Measurements from ENCODE around the gene RINT1.

Gene RINT1

GRCh38 chr7:105531792-105532671 lies at the start of gene RINT1:
Gene RINT1, plus strand, starts transcription at chr7:105532201. Its CDS starts 115 bp downstream, at chr7:105532316.
- Histone ChIP-seq H4K20me1 (peaks cover 0 to 35% (median 6%) of the 10 kb centered on the region in 11 experiments; a peak in 10 of 22 replicates), H3K27me3 (no peaks in the 10 kb centered on the region), H3K9me3 (replicated peaks in 1 of 11) (no peaks in the 10 kb centered on the region), H3K27ac (peak within 1 kb of the TSS; percentile 79 to 91 (median 85)), H3K9ac (peak within 1 kb of the TSS; percentile 87 to 96 (median 91)), H3K4me1 (peaks cover 17 to 29% (median 22%) of the 10 kb centered on the region in 10 experiments), H3K4me2 (peak within 1 kb of the TSS; percentile 80 to 97 (median 87)), H3K36me3 (peaks cover 13 to 40% (median 23%) of the 10 kb centered on the region in 11 experiments), H3K4me3 (peak within 1 kb of the TSS; percentile 80 to 97 (median 86))
- no peak for TF ChIP-seq Cebpa-rat (IDR thresholded peaks at IDR 0.05)

GRCh38 chr7:105487579-105488571 lies 44.1 kb upstream of the RINT1 start:
- TF ChIP-seq Cebpa-rat (IDR thresholded peaks at IDR 0.05) = no peak
- no peaks in the 10 kb centered on the region for H3K4me1 ChIP-seq
- H4K20me1 ChIP-seq = 0 out of 22 replicates have a peak, but pooled peaks cover 0 to 4% (median 0%) of the 10 kb centered on the region in 11 experiments
- no peak overlapping the region for H3K27ac ChIP-seq
- no peaks in the 10 kb centered on the region for H3K27me3 ChIP-seq
- H3K4me2 ChIP-seq = no peak overlapping the region
- H3K4me3 ChIP-seq = no peak overlapping the region
- no peaks in the 10 kb centered on the region for H3K9me3 ChIP-seq (replicated peaks in 1 of 11)
- H3K9ac ChIP-seq = no peak overlapping the region; a peak in 1 of 22 replicates
- peaks cover 13 to 84% (median 48%) of the 10 kb centered on the region in 11 experiments for H3K36me3 ChIP-seq

GRCh38 chr7:105489409-105489808 lies 42.6 kb upstream of the RINT1 start:
- Histone ChIP-seq H3K27ac (no peak overlapping the region), H4K20me1 (0 out of 22 replicates have a peak, but pooled peaks cover 0 to 4% (median 0%) of the 10 kb centered on the region in 11 experiments), H3K9ac (peak overlapping the region in 1 of 11 experiments; percentile 10; a peak in 1 of 22 replicates), H3K4me2 (no peak overlapping the region), H3K4me3 (no peak overlapping the region), H3K36me3 (peaks cover 13 to 81% (median 50%) of the 10 kb centered on the region in 11 experiments), H3K4me1 (no peaks in the 10 kb centered on the region), H3K27me3 (no peaks in the 10 kb centered on the region), H3K9me3 (replicated peaks in 1 of 11) (no peaks in the 10 kb centered on the region)
- TF ChIP-seq Cebpa-rat (IDR thresholded peaks at IDR 0.05) = no peak

- Histone ChIP-seq H3K9me3 (replicated peaks in 1 of 11) (no peaks in the 10 kb centered on the region), H3K4me3 (no peak overlapping the region), H4K20me1 (0 out of 22 replicates have a peak, but pooled peaks cover 0 to 4% (median 0%) of the 10 kb centered on the region in 11 experiments), H3K27ac (no peak overlapping the region), H3K27me3 (no peaks in the 10 kb centered on the region), H3K36me3 (peaks cover 0 to 81% (median 48%) of the 10 kb centered on the region in 11 experiments; a peak in 21 of 22 replicates), H3K4me1 (no peaks in the 10 kb centered on the region), H3K4me2 (no peak overlapping the region), H3K9ac (no peak overlapping the region)
- TF ChIP-seq Cebpa-rat (IDR thresholded peaks at IDR 0.05) = no peak
Observed at GRCh38 chr7:105493196-105493922, 38.6 kb upstream of the RINT1 start.

- no peak overlapping the region for H3K9ac ChIP-seq
- H3K4me3 ChIP-seq = no peak overlapping the region
- H3K27me3 ChIP-seq = no peaks in the 10 kb centered on the region
- H3K4me1 ChIP-seq = no peaks in the 10 kb centered on the region
- no peaks in the 10 kb centered on the region for H3K9me3 ChIP-seq (replicated peaks in 1 of 11)
- no peak overlapping the region for H3K27ac ChIP-seq
- no peak for TF ChIP-seq Cebpa-rat (IDR thresholded peaks at IDR 0.05)
- H3K4me2 ChIP-seq = no peak overlapping the region
- H3K36me3 ChIP-seq = peaks cover 5 to 86% (median 52%) of the 10 kb centered on the region in 11 experiments
- 0 out of 22 replicates have a peak, but pooled peaks cover 0 to 4% (median 0%) of the 10 kb centered on the region in 11 experiments for H4K20me1 ChIP-seq
Observed at GRCh38 chr7:105493923-105494315, 38.1 kb upstream of the RINT1 start.

GRCh38 chr7:105496521-105496920 lies 35.5 kb upstream of the RINT1 start:
- no peak overlapping the region for H3K4me2 ChIP-seq
- no peak overlapping the region for H3K27ac ChIP-seq
- peaks cover 0 to 6% (median 0%) of the 10 kb centered on the region in 11 experiments; a peak in 1 of 22 replicates for H4K20me1 ChIP-seq
- H3K4me3 ChIP-seq = no peak overlapping the region
- no peaks in the 10 kb centered on the region for H3K4me1 ChIP-seq
- TF ChIP-seq Cebpa-rat (IDR thresholded peaks at IDR 0.05) = no peak
- H3K9me3 ChIP-seq (replicated peaks in 1 of 11) = no peaks in the 10 kb centered on the region
- H3K36me3 ChIP-seq = peaks cover 16 to 89% (median 65%) of the 10 kb centered on the region in 11 experiments
- no peaks in the 10 kb centered on the region for H3K27me3 ChIP-seq
- H3K9ac ChIP-seq = no peak overlapping the region

- Histone ChIP-seq H3K4me2 (no peak overlapping the region), H3K4me3 (no peak overlapping the region), H4K20me1 (peaks cover 0 to 8% (median 0%) of the 10 kb centered on the region in 11 experiments; a peak in 1 of 22 replicates), H3K27me3 (no peaks in the 10 kb centered on the region), H3K27ac (no peak overlapping the region), H3K9me3 (replicated peaks in 1 of 11) (no peaks in the 10 kb centered on the region), H3K4me1 (no peaks in the 10 kb centered on the region), H3K36me3 (peaks cover 18 to 89% (median 70%) of the 10 kb centered on the region in 11 experiments), H3K9ac (no peak overlapping the region)
- TF ChIP-seq Cebpa-rat (IDR thresholded peaks at IDR 0.05) = no peak
Observed at GRCh38 chr7:105497016-105497415, 35.0 kb upstream of the RINT1 start.

GRCh38 chr7:105502173-105502572 lies 29.8 kb upstream of the RINT1 start:
- Histone ChIP-seq H3K4me3 (no peak overlapping the region), H3K27ac (no peak overlapping the region), H3K9ac (no peak overlapping the region), H3K27me3 (no peaks in the 10 kb centered on the region), H4K20me1 (peaks cover 0 to 39% (median 0%) of the 10 kb centered on the region in 11 experiments; a peak in 7 of 22 replicates), H3K4me1 (no peaks in the 10 kb centered on the region), H3K36me3 (peaks cover 54 to 100% (median 92%) of the 10 kb centered on the region in 11 experiments), H3K9me3 (replicated peaks in 1 of 11) (no peaks in the 10 kb centered on the region), H3K4me2 (no peak overlapping the region)
- no peak for TF ChIP-seq Cebpa-rat (IDR thresholded peaks at IDR 0.05)
